Endodermal cell (in vitro differentiated cells): ENCODE data around the gene RNF112. TPM values are rescaled to one million over a fixed set of nuclear protein-coding genes. Genes with fewer than 3 reads are reported as not detected.

Experiments
- DNase-seq: peaks from one replicate; pipeline ENCODE4 v3.0.0-alpha.2; 2017
- H3K27ac ChIP-seq: 2 replicates; pipeline ENCODE4 v1.5.1; 2013; ENCODE audit warnings: mild to moderate bottlenecking, low read depth, low read length, moderate library complexity
- H3K27me3 ChIP-seq: 2 replicates; pipeline ENCODE4 v1.6.1; 2013; ENCODE audit warnings: mild to moderate bottlenecking, low read length, moderate library complexity; ENCODE audit not compliant: insufficient read depth, control insufficient read depth, poor library complexity, severe bottlenecking
- H3K36me3 ChIP-seq: 2 replicates; pipeline ENCODE4 v1.7.0; 2013; ENCODE audit warnings: mild to moderate bottlenecking, low read length, moderate library complexity; ENCODE audit not compliant: control insufficient read depth, insufficient read depth
- H3K4me1 ChIP-seq: one replicate; pipeline ENCODE4 v1.7.0; 2013; ENCODE audit warnings: low read length; ENCODE audit not compliant: control insufficient read depth, insufficient read depth
- H3K4me3 ChIP-seq: 2 replicates; pipeline ENCODE4 v1.5.1; 2013; ENCODE audit warnings: mild to moderate bottlenecking, low read length, moderate library complexity
- H3K9ac ChIP-seq: 2 replicates; pipeline ENCODE4 v1.6.1; 2013; ENCODE audit warnings: mild to moderate bottlenecking, low read length, moderate library complexity; ENCODE audit not compliant: poor library complexity, severe bottlenecking; ENCODE audit errors: extremely low read depth
- H3K9me3 ChIP-seq: 2 replicates; pipeline ENCODE4 v1.6.1; 2013; ENCODE audit warnings: mild to moderate bottlenecking, low read length, moderate library complexity; ENCODE audit not compliant: control insufficient read depth
- H3K27ac Mint-ChIP-seq: 2 replicates; pipeline ENCODE4 v1.8.0; 2020; ENCODE audit warnings: mixed read lengths
- H3K27me3 Mint-ChIP-seq: 2 replicates; pipeline ENCODE4 v1.8.0; 2021; ENCODE audit warnings: mild to moderate bottlenecking, mixed read lengths; ENCODE audit not compliant: insufficient read depth
- H3K36me3 Mint-ChIP-seq: 2 replicates; pipeline ENCODE4 v1.8.0; 2020; ENCODE audit warnings: low read depth, mixed read lengths
- H3K4me1 Mint-ChIP-seq: 2 replicates; pipeline ENCODE4 v1.8.0; 2020; ENCODE audit warnings: mixed read lengths
- H3K4me3 Mint-ChIP-seq: 2 replicates; pipeline ENCODE4 v1.8.0; 2020; ENCODE audit warnings: mild to moderate bottlenecking, moderate library complexity, mixed read lengths
- H3K9me3 Mint-ChIP-seq: 2 replicates; pipeline ENCODE4 v1.8.0; 2020; ENCODE audit warnings: mild to moderate bottlenecking, mixed read lengths
- WGBS, 2 experiments: methylation state at CpG; one replicate each; pipeline versions ENCODE4 v1.1.5 to v1.1.7; 2013; ENCODE audit warnings: missing lambda C conversion rate in 2 of 2, mixed read lengths in 1 of 2; ENCODE audit not compliant: insufficient coverage in 1 of 2, insufficient read length in 1 of 2; 5-methylcytosine and 5-hydroxymethylcytosine counted together
- total RNA-seq, 2 donors: library from RNA; stranded (reverse); fragmentation: NEBNext Ultra II Directional in 1 of 2; extraction: Animal tissue kit (Norgen Biotek cat#: 25700) in 1 of 2; gene quantifications; 2 replicates in 1 of 2; 3 replicates in 1 of 2; pipeline ENCODE4 v1.2.1, GENCODE V29; 2021
- TF ChIP-seq, protein P1 (sequence below): fragments of 200-600 bp; sonication (generic); conservative IDR thresholded peaks from 2 replicates; pipeline ENCODE4 v1.5.0; 2021; ENCODE audit warnings: antibody characterized with exemption, mild to moderate bottlenecking

The RNF112 gene
- total RNA-seq, 2 donors from 2014 or later: 1.1 to 1.9 TPM

DNA sequence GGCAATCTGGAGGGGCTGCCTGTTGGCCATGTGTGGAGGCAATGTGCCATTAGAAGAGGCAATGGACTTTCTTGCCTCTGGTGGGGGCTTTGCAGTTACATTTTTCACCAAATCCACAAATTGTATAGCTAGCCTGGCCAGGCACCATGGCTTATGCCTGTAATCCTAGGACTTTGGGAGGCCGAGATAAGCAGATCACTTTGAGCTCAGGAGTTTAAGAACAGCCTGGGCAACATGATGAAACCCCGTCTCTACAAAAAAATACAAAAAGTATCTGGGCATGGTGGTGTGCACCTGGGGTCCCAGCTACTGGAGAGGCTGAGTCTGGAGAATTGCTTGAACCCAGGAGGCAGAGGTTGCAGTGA lies 2.7 kb upstream of the RNF112 start:
- Histone ChIP-seq H3K9ac (no peak overlapping the region), H3K27me3 (no peaks in the 10 kb centered on the region), H3K4me1 (no peaks in the 10 kb centered on the region), H3K36me3 (no peaks in the 10 kb centered on the region), H3K9me3 (no peaks in the 10 kb centered on the region), H3K4me3 (no peak overlapping the region), H3K27ac (no peak overlapping the region)
- H3K4me1 Mint-ChIP-seq: peaks cover 5% of the 10 kb centered on the region
- no peak overlapping the region for H3K4me3 Mint-ChIP-seq
- no peaks in the 10 kb centered on the region for H3K36me3 Mint-ChIP-seq
- H3K9me3 Mint-ChIP-seq: no peaks in the 10 kb centered on the region
- no peak for DNase-seq
- WGBS, 2 experiments: 96 to 100% methylated on average over 1 to 2 of the region's 2 CpGs
- TF ChIP-seq, protein P1, sequence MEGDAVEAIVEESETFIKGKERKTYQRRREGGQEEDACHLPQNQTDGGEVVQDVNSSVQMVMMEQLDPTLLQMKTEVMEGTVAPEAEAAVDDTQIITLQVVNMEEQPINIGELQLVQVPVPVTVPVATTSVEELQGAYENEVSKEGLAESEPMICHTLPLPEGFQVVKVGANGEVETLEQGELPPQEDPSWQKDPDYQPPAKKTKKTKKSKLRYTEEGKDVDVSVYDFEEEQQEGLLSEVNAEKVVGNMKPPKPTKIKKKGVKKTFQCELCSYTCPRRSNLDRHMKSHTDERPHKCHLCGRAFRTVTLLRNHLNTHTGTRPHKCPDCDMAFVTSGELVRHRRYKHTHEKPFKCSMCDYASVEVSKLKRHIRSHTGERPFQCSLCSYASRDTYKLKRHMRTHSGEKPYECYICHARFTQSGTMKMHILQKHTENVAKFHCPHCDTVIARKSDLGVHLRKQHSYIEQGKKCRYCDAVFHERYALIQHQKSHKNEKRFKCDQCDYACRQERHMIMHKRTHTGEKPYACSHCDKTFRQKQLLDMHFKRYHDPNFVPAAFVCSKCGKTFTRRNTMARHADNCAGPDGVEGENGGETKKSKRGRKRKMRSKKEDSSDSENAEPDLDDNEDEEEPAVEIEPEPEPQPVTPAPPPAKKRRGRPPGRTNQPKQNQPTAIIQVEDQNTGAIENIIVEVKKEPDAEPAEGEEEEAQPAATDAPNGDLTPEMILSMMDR: no peak
- H3K27me3 Mint-ChIP-seq: no peaks in the 10 kb centered on the region
- no peak overlapping the region for H3K27ac Mint-ChIP-seq

DNA sequence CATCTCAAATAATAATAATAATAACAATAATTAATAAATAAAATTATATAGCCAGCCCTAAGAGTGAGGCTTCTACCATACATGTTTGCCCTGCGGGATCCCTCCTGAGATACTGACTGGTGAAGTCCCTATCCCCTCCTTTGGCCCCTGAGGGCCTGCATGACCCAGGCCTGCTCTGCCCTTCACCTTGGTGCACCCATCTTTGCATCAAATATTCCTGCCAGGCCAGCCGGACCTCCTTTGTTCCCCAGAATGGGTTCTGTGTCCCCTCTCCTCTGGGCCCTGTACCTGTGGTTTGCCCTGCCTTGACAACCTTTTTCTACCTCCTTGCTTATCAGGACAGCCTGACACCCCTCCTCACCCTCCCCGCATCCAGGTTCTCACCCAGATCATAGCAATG lies 2.0 kb upstream of the RNF112 start:
- H3K27me3 Mint-ChIP-seq: no peaks in the 10 kb centered on the region
- TF ChIP-seq, protein P1: no peak
- no peak overlapping the region for H3K27ac Mint-ChIP-seq
- Histone ChIP-seq H3K4me1 (no peaks in the 10 kb centered on the region), H3K36me3 (no peaks in the 10 kb centered on the region), H3K9ac (no peak overlapping the region), H3K4me3 (no peak overlapping the region), H3K27me3 (no peaks in the 10 kb centered on the region), H3K27ac (no peak overlapping the region), H3K9me3 (no peaks in the 10 kb centered on the region)
- no peak overlapping the region for H3K4me3 Mint-ChIP-seq
- H3K9me3 Mint-ChIP-seq: no peaks in the 10 kb centered on the region
- peaks cover 5% of the 10 kb centered on the region for H3K4me1 Mint-ChIP-seq
- H3K36me3 Mint-ChIP-seq: no peaks in the 10 kb centered on the region
- WGBS, 2 experiments: 83 to 95% methylated on average over 3 of the region's 3 CpGs
- no peak for DNase-seq

- H3K27me3 Mint-ChIP-seq: no peaks in the 10 kb centered on the region
- no peak overlapping the region for H3K27ac Mint-ChIP-seq
- no peak overlapping the region for H3K4me3 ChIP-seq
- peaks cover 5% of the 10 kb centered on the region for H3K4me1 Mint-ChIP-seq
- no peak overlapping the region for H3K9ac ChIP-seq
- H3K36me3 ChIP-seq: no peaks in the 10 kb centered on the region
- no peaks in the 10 kb centered on the region for H3K9me3 Mint-ChIP-seq
- no peaks in the 10 kb centered on the region for H3K9me3 ChIP-seq
- no peaks in the 10 kb centered on the region for H3K27me3 ChIP-seq
- no peak for DNase-seq
- no peaks in the 10 kb centered on the region for H3K36me3 Mint-ChIP-seq
- H3K4me1 ChIP-seq: no peaks in the 10 kb centered on the region
- TF ChIP-seq, protein P1: no peak
- WGBS, 2 experiments: 91% methylated on average over 3 of the region's 3 CpGs; no CpG with 5 or more reads in 1 of the 2 experiments
- H3K4me3 Mint-ChIP-seq: no peak overlapping the region
- no peak overlapping the region for H3K27ac ChIP-seq
Measured at GRCh38 chr17:19409509-19409908, 1.5 kb upstream of the RNF112 start.
